RWPE2 (cell line): ENCODE results near the gene RARB.

Experiments used
- ATAC-seq: fragments of 200-7000 bp; cut with Tn5 transposase; 3 replicates; pipeline ENCODE4 v1.9.1; 2021; ENCODE audit warnings: low read depth
- DNase-seq: peaks from one replicate; pipeline ENCODE4 v3.0.0-alpha.2; 2020; ENCODE audit warnings: low spot score
- H3K27ac ChIP-seq: fragments of 450-650 bp; 2 replicates; pipeline ENCODE4 v1.5.1; 2017; ENCODE audit warnings: mild to moderate bottlenecking; ENCODE audit not compliant: poor library complexity, severe bottlenecking
- H3K27me3 ChIP-seq: fragments of 250-450 bp; sonication (Bioruptor Pico); 2 replicates; pipeline ENCODE4 v1.5.1; 2021; ENCODE audit warnings: mild to moderate bottlenecking, moderate library complexity; ENCODE audit not compliant: insufficient read depth, poor library complexity, severe bottlenecking
- H3K36me3 ChIP-seq: fragments of 250-450 bp; sonication (Bioruptor Pico); 2 replicates; pipeline ENCODE4 v1.5.1; 2020; ENCODE audit warnings: low read depth, mild to moderate bottlenecking, moderate library complexity
- H3K4me1 ChIP-seq: fragments of 250-450 bp; sonication (Bioruptor Pico); 2 replicates; pipeline ENCODE4 v1.5.1; 2021; ENCODE audit warnings: mild to moderate bottlenecking, moderate library complexity; ENCODE audit not compliant: insufficient read depth, poor library complexity, severe bottlenecking
- H3K4me3 ChIP-seq: fragments of 250-450 bp; sonication (Bioruptor Pico); 2 replicates; pipeline ENCODE4 v1.5.1; 2021; ENCODE audit warnings: mild to moderate bottlenecking, moderate library complexity; ENCODE audit not compliant: severe bottlenecking
- H3K9me3 ChIP-seq: fragments of 250-450 bp; sonication (Bioruptor Pico); 2 replicates; pipeline ENCODE4 v1.5.1; 2021; ENCODE audit warnings: mild to moderate bottlenecking, moderate library complexity; ENCODE audit not compliant: severe bottlenecking
- CTCF ChIP-seq: fragments of 450-650 bp; IDR thresholded peaks from one replicate; pipeline ENCODE4 v1.5.1; 2017; ENCODE audit warnings: mild to moderate bottlenecking, moderate library complexity; ENCODE audit not compliant: poor library complexity, severe bottlenecking

The RARB gene

GRCh38 chr3:25558796-25559195 lies 130.7 kb downstream of the RARB start:
- no peak for ATAC-seq
- H3K27me3 ChIP-seq = no peaks in the 10 kb centered on the region
- TF ChIP-seq CTCF = no peak
- H3K4me3 ChIP-seq = no peak overlapping the region
- no peak overlapping the region for H3K27ac ChIP-seq
- no peaks in the 10 kb centered on the region for H3K4me1 ChIP-seq
- no peak for DNase-seq
- no peaks in the 10 kb centered on the region for H3K9me3 ChIP-seq
- H3K36me3 ChIP-seq = no peaks in the 10 kb centered on the region

DNA sequence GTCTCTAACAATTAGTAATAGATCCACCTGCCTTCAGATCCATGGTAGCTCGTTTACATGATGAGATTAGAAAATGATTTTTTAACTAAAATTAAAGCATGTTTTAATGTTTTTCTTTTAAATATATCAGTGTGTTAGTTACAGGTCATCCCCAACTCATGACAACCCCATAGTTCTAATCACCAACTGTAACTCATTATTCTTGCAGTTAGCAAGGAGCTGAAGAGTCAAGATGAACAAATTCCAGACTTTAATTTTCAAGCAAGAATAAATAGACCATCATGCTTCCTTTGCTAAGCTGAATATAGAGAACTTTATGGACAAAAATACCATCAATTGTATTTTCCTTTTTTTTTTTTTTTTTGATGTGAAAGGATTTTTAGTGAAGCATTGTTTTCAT lies 135.5 kb downstream of the RARB start:
- Histone ChIP-seq H3K27ac (no peak overlapping the region), H3K36me3 (no peaks in the 10 kb centered on the region), H3K4me3 (no peak overlapping the region), H3K9me3 (no peaks in the 10 kb centered on the region), H3K27me3 (no peaks in the 10 kb centered on the region), H3K4me1 (no peaks in the 10 kb centered on the region)
- no peak for ATAC-seq
- no peak for DNase-seq
- no peak for TF ChIP-seq CTCF

- ATAC-seq = no peak
- no peaks in the 10 kb centered on the region for H3K4me1 ChIP-seq
- no peak for DNase-seq
- no peaks in the 10 kb centered on the region for H3K27me3 ChIP-seq
- H3K9me3 ChIP-seq = no peaks in the 10 kb centered on the region
- no peak overlapping the region for H3K4me3 ChIP-seq
- H3K36me3 ChIP-seq = no peaks in the 10 kb centered on the region
- no peak for TF ChIP-seq CTCF
- H3K27ac ChIP-seq = no peak overlapping the region
These were observed 136.0 kb downstream of the RARB start for GRCh38 chr3:25564075-25564474.

- Histone ChIP-seq H3K4me3 (no peak overlapping the region), H3K27ac (no peak overlapping the region), H3K9me3 (no peaks in the 10 kb centered on the region), H3K27me3 (no peaks in the 10 kb centered on the region), H3K36me3 (no peaks in the 10 kb centered on the region), H3K4me1 (no peaks in the 10 kb centered on the region)
- no peak for ATAC-seq
- DNase-seq = no peak
- no peak for TF ChIP-seq CTCF
These were observed 137.7 kb downstream of the RARB start for GRCh38 chr3:25565807-25566206.

- Histone ChIP-seq H3K4me1 (no peaks in the 10 kb centered on the region), H3K27ac (no peak overlapping the region), H3K36me3 (no peaks in the 10 kb centered on the region), H3K9me3 (no peaks in the 10 kb centered on the region), H3K27me3 (no peaks in the 10 kb centered on the region), H3K4me3 (no peak overlapping the region)
- TF ChIP-seq CTCF = no peak
- no peak for ATAC-seq
- DNase-seq = no peak
These were observed 138.4 kb downstream of the RARB start for GRCh38 chr3:25566358-25566920.
